ENCODE measurements around the gene FDPS.
A peak's percentile ranks its signal among the peaks of the same experiment; 100 is the strongest.
"Not testable (repeated sequence)": the region's sequence is repeated elsewhere in the genome, so short reads cannot be mapped to it uniquely, and the experiment has no call there.

The FDPS gene

GRCh38 chr1:155287987-155288543 lies 20.6 kb upstream of the FDPS start:
- H3K36me3 ChIP-seq (ENCODE audit: control insufficient read depth, insufficient read depth, low read length) = no peaks in the 10 kb centered on the region
- no peak overlapping the region for H3K9ac ChIP-seq (ENCODE audit: low read depth, low read length)
- peaks cover 2% of the 10 kb centered on the region for H3K27me3 ChIP-seq (ENCODE audit: control insufficient read depth, insufficient read depth, low read length)

DNA sequence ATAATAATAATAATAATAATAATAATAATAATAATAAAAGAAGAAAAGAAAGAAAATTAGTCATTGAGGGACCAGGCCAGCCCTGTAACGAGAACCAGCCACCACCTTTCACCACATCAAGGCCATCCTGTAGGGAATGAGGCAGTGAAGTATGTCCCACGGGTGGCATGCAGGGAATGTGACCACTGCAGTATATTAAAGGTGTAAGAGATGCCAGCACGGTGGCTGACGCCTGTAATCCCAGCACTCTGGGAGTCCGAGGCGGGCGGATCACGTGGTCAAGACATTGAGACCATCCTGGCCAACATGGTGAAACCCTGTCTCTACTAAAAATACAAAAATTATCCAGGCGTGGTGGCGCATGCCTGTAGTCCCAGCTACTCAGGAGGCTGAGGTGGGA lies 17.7 kb upstream of the FDPS start:
- H3K4me3 ChIP-seq (ENCODE audit: low read depth, low read length); H3K9ac ChIP-seq (ENCODE audit: low read depth, low read length); H3K4me1 ChIP-seq (ENCODE audit: control insufficient read depth, insufficient read depth, low read length); H3K9me3 ChIP-seq (ENCODE audit: control insufficient read depth, insufficient read depth, low read length); H3K36me3 ChIP-seq (ENCODE audit: control insufficient read depth, insufficient read depth, low read length): not testable (repeated sequence)
- H3K27me3 ChIP-seq (ENCODE audit: control insufficient read depth, insufficient read depth, low read length) = peaks cover 30% of the 10 kb centered on the region

More at GRCh38 chr1:155287987-155288543, 20.6 kb upstream of the FDPS start:
- H3K9me3 ChIP-seq (ENCODE audit: control insufficient read depth, insufficient read depth, low read length) = no peaks in the 10 kb centered on the region
- no peaks in the 10 kb centered on the region for H3K4me1 ChIP-seq (ENCODE audit: control insufficient read depth, insufficient read depth, low read length)
- H3K4me3 ChIP-seq (ENCODE audit: low read depth, low read length) = no peak overlapping the region

GRCh38 chr1:155293086-155293749 lies 15.4 kb upstream of the FDPS start:
- Histone ChIP-seq H3K9me3 (ENCODE audit: control insufficient read depth, insufficient read depth, low read length) (no peaks in the 10 kb centered on the region), H3K9ac (ENCODE audit: low read depth, low read length) (no peak overlapping the region), H3K4me1 (ENCODE audit: control insufficient read depth, insufficient read depth, low read length) (peaks cover 8% of the 10 kb centered on the region), H3K4me3 (ENCODE audit: low read depth, low read length) (no peak overlapping the region), H3K27me3 (ENCODE audit: control insufficient read depth, insufficient read depth, low read length) (peaks cover 37% of the 10 kb centered on the region), H3K36me3 (ENCODE audit: control insufficient read depth, insufficient read depth, low read length) (no peaks in the 10 kb centered on the region)

- Histone ChIP-seq H3K9ac (ENCODE audit: low read depth, low read length) (peak overlapping the region; percentile 8), H3K9me3 (ENCODE audit: control insufficient read depth, insufficient read depth, low read length) (no peaks in the 10 kb centered on the region), H3K4me3 (ENCODE audit: low read depth, low read length) (peak overlapping the region; percentile 89), H3K36me3 (ENCODE audit: control insufficient read depth, insufficient read depth, low read length) (no peaks in the 10 kb centered on the region), H3K4me1 (ENCODE audit: control insufficient read depth, insufficient read depth, low read length) (peaks cover 8% of the 10 kb centered on the region), H3K27me3 (ENCODE audit: control insufficient read depth, insufficient read depth, low read length) (peaks cover 37% of the 10 kb centered on the region)
Observed at GRCh38 chr1:155294520-155295182, 14.0 kb upstream of the FDPS start.

DNA sequence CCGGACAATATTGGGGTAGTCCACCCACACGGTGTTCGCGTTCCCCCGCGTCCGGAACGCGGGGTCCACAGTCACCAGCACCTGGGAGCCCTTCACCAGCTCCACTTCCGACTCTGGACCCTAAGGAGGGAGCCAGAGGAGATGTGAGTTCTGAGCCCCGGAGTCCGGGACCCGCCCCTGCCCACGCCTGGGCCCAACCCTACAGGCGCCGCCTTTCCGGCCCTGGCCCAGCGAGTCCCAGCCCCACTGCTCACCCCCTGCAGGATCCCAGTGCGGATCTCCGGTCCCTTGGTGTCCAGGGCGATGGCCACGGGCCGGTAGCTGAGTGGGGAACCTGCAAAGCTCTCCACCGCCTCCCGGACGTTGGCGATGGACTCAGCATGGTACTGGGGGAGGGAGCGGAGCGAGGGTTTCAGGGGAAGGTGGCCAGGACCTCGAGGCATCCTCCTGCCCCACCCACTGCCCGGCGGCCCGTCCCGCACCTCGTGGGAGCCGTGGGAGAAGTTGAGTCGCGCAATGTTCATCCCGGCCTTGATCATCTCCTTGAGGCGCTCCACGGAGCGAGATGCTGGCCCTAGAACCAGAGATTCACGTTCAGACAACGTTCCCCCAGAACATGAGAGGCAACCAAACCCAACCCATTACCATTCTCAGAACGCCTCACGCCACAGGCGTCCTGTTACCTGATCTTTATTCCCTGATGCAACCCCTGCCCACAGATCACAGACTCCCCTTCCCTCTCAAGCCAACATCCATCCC lies 13.3 kb upstream of the FDPS start:
- H3K4me1 ChIP-seq (ENCODE audit: control insufficient read depth, insufficient read depth, low read length) = peaks cover 8% of the 10 kb centered on the region
- H3K4me3 ChIP-seq (ENCODE audit: low read depth, low read length) = peak overlapping the region; percentile 89
- H3K9ac ChIP-seq (ENCODE audit: low read depth, low read length) = peak overlapping the region; percentile 8
- peaks cover 37% of the 10 kb centered on the region for H3K27me3 ChIP-seq (ENCODE audit: control insufficient read depth, insufficient read depth, low read length)
- no peaks in the 10 kb centered on the region for H3K36me3 ChIP-seq (ENCODE audit: control insufficient read depth, insufficient read depth, low read length)
- H3K9me3 ChIP-seq (ENCODE audit: control insufficient read depth, insufficient read depth, low read length) = no peaks in the 10 kb centered on the region

GRCh38 chr1:155295942-155296267 lies 12.8 kb upstream of the FDPS start:
- H3K36me3 ChIP-seq (ENCODE audit: control insufficient read depth, insufficient read depth, low read length) = no peaks in the 10 kb centered on the region
- no peaks in the 10 kb centered on the region for H3K9me3 ChIP-seq (ENCODE audit: control insufficient read depth, insufficient read depth, low read length)
- H3K4me3 ChIP-seq (ENCODE audit: low read depth, low read length) = peak overlapping the region; percentile 89
- H3K27me3 ChIP-seq (ENCODE audit: control insufficient read depth, insufficient read depth, low read length) = peaks cover 37% of the 10 kb centered on the region
- peaks cover 8% of the 10 kb centered on the region for H3K4me1 ChIP-seq (ENCODE audit: control insufficient read depth, insufficient read depth, low read length)
- no peak overlapping the region for H3K9ac ChIP-seq (ENCODE audit: low read depth, low read length)

- no peaks in the 10 kb centered on the region for H3K36me3 ChIP-seq (ENCODE audit: control insufficient read depth, insufficient read depth, low read length)
- H3K4me3 ChIP-seq (ENCODE audit: low read depth, low read length) = no peak overlapping the region
- no peaks in the 10 kb centered on the region for H3K9me3 ChIP-seq (ENCODE audit: control insufficient read depth, insufficient read depth, low read length)
- no peak overlapping the region for H3K9ac ChIP-seq (ENCODE audit: low read depth, low read length)
- H3K27me3 ChIP-seq (ENCODE audit: control insufficient read depth, insufficient read depth, low read length) = peaks cover 37% of the 10 kb centered on the region
- peaks cover 9% of the 10 kb centered on the region for H3K4me1 ChIP-seq (ENCODE audit: control insufficient read depth, insufficient read depth, low read length)
Observed at GRCh38 chr1:155296661-155297060, 12.0 kb upstream of the FDPS start.

GRCh38 chr1:155297384-155297783 lies 11.3 kb upstream of the FDPS start:
- Histone ChIP-seq H3K9ac (ENCODE audit: low read depth, low read length) (no peak overlapping the region), H3K4me3 (ENCODE audit: low read depth, low read length) (no peak overlapping the region), H3K4me1 (ENCODE audit: control insufficient read depth, insufficient read depth, low read length) (peaks cover 11% of the 10 kb centered on the region), H3K27me3 (ENCODE audit: control insufficient read depth, insufficient read depth, low read length) (peaks cover 35% of the 10 kb centered on the region), H3K36me3 (ENCODE audit: control insufficient read depth, insufficient read depth, low read length) (no peaks in the 10 kb centered on the region), H3K9me3 (ENCODE audit: control insufficient read depth, insufficient read depth, low read length) (no peaks in the 10 kb centered on the region)

DNA sequence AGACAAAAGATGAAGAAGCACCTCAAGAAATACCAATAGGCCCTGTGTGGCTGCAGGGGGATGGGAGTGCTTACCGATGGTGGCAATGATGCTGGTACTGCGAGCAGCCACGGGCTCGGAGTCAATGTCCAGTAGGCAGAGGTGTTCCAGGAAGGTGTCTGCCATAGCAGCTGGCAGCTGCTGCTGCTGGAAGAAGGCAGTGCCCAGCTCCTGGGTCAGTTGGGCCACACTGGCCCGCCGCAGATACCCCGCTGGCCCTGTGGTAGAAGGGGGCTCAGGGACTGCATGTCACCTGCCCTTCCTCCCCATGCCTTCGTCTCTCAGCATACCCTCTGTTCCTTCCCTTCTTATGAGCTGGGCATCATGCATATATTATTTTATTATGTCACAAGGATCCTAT lies 8.6 kb upstream of the FDPS start:
- peaks cover 11% of the 10 kb centered on the region for H3K4me1 ChIP-seq (ENCODE audit: control insufficient read depth, insufficient read depth, low read length)
- H3K9me3 ChIP-seq (ENCODE audit: control insufficient read depth, insufficient read depth, low read length) = no peaks in the 10 kb centered on the region
- H3K4me3 ChIP-seq (ENCODE audit: low read depth, low read length) = no peak overlapping the region
- no peak overlapping the region for H3K9ac ChIP-seq (ENCODE audit: low read depth, low read length)
- H3K27me3 ChIP-seq (ENCODE audit: control insufficient read depth, insufficient read depth, low read length) = peaks cover 18% of the 10 kb centered on the region
- H3K36me3 ChIP-seq (ENCODE audit: control insufficient read depth, insufficient read depth, low read length) = no peaks in the 10 kb centered on the region

GRCh38 chr1:155300553-155301329 lies 7.9 kb upstream of the FDPS start:
- Histone ChIP-seq H3K4me1 (ENCODE audit: control insufficient read depth, insufficient read depth, low read length) (peaks cover 11% of the 10 kb centered on the region), H3K9ac (ENCODE audit: low read depth, low read length) (no peak overlapping the region), H3K27me3 (ENCODE audit: control insufficient read depth, insufficient read depth, low read length) (peaks cover 11% of the 10 kb centered on the region), H3K36me3 (ENCODE audit: control insufficient read depth, insufficient read depth, low read length) (no peaks in the 10 kb centered on the region), H3K4me3 (ENCODE audit: low read depth, low read length) (no peak overlapping the region), H3K9me3 (ENCODE audit: control insufficient read depth, insufficient read depth, low read length) (no peaks in the 10 kb centered on the region)

- H3K9ac ChIP-seq (ENCODE audit: low read depth, low read length) = no peak within 1 kb of the TSS
- H3K4me1 ChIP-seq (ENCODE audit: control insufficient read depth, insufficient read depth, low read length) = peaks cover 11% of the 10 kb centered on the region
- H3K4me3 ChIP-seq (ENCODE audit: low read depth, low read length) = no peak within 1 kb of the TSS
- H3K9me3 ChIP-seq (ENCODE audit: control insufficient read depth, insufficient read depth, low read length) = no peaks in the 10 kb centered on the region
- no peaks in the 10 kb centered on the region for H3K36me3 ChIP-seq (ENCODE audit: control insufficient read depth, insufficient read depth, low read length)
- peaks cover 7% of the 10 kb centered on the region for H3K27me3 ChIP-seq (ENCODE audit: control insufficient read depth, insufficient read depth, low read length)
Observed at GRCh38 chr1:155301342-155301841, 7.3 kb upstream of the FDPS start, which contains the start of gene PKLR. TSS of gene PKLR (minus strand) at chr1:155301438. CDS start at chr1:155301395, 43 bp downstream.

Measured in iPS-15b (cell line).